GM18505 (cell line): ENCODE data around the gene HOXA6.

ENCODE experiments used
- ATAC-seq: cut with Tn5 transposase; IDR thresholded peaks from one replicate; pipeline ENCODE4 v1.9.1; 2021; ENCODE audit not compliant: unreplicated experiment
- POLR2A ChIP-seq: IDR thresholded peaks from 4 replicates; pipeline ENCODE4 v1.6.1; 2011; ENCODE audit warnings: borderline replicate concordance; ENCODE audit not compliant: insufficient read depth, insufficient read length; ENCODE audit errors: extremely low read depth

The HOXA6 gene

GRCh38 chr7:27112955-27113949 lies 34.3 kb downstream of the HOXA6 start:
- no peak for TF ChIP-seq POLR2A
- no peak for ATAC-seq

GRCh38 chr7:27112361-27112760 lies 35.2 kb downstream of the HOXA6 start:
- ATAC-seq = no peak
- no peak for TF ChIP-seq POLR2A

- no peak for TF ChIP-seq POLR2A
- ATAC-seq = no peak
Observed at GRCh38 chr7:27111751-27112277, 35.8 kb downstream of the HOXA6 start.

GRCh38 chr7:27111042-27111750 lies 36.4 kb downstream of the HOXA6 start:
- TF ChIP-seq POLR2A = no peak
- no peak for ATAC-seq

- ATAC-seq = no peak
- TF ChIP-seq POLR2A = no peak
Observed at GRCh38 chr7:27110186-27111031, 37.2 kb downstream of the HOXA6 start.

- no peak for ATAC-seq
- no peak for TF ChIP-seq POLR2A
Observed at GRCh38 chr7:27109466-27110185, 37.9 kb downstream of the HOXA6 start.

- no peak for TF ChIP-seq POLR2A
Observed at GRCh38 chr7:27108390-27109127, 39.0 kb downstream of the HOXA6 start.

GRCh38 chr7:27107391-27108381 lies 39.9 kb downstream of the HOXA6 start:
- ATAC-seq = no peak
- TF ChIP-seq POLR2A = no peak

More at GRCh38 chr7:27108390-27109127, 39.0 kb downstream of the HOXA6 start:
- no peak for ATAC-seq

- no peak for ATAC-seq
Observed at GRCh38 chr7:27106901-27107240, 40.7 kb downstream of the HOXA6 start.

GRCh38 chr7:27106181-27106900 lies 41.2 kb downstream of the HOXA6 start:
- no peak for TF ChIP-seq POLR2A
- ATAC-seq = no peak

More at GRCh38 chr7:27106901-27107240, 40.7 kb downstream of the HOXA6 start:
- no peak for TF ChIP-seq POLR2A
